NCI-H446 treated with DMSO at 0.1 percent for 48 hours (cell line): ENCODE results near the gene LRTM2.

ENCODE experiments used
- DNase-seq: peaks from one replicate; lab custom pipeline; 2025; lab: John Stamatoyannopoulos, UW

LRTM2 gene

DNA sequence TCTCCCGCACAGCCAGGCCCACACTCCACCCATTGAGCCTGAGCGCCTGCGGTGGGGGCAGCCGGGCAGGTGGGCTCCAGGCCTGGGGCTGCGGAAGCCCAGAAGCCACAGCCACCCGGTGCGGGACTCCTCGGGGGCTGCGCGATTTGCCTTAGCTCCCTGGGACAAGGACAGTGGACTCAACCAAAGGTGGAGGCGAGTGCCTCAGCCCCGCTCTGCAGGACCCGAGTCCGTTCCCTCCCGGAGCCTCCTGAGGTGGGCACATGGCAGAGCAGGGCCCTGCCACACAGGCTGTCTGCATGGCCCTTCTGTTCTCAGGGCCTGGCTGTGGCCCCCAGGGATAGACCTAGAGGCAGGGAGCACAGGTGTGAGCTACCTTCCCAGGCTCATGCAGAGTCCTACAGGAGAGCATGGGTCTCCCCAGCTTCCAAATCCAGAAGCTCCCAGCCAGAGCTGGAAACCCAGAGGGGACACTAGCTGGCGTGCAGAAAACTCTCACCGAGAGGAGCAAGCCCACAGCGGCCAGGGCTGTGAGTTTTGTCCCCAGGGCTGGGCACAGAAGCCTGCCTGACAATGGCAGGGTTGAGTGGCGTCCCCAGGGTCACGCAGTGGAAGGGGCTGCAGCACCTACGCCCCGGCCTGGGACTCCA lies 22.2 kb upstream of the LRTM2 start:
- no peak for DNase-seq

DNA sequence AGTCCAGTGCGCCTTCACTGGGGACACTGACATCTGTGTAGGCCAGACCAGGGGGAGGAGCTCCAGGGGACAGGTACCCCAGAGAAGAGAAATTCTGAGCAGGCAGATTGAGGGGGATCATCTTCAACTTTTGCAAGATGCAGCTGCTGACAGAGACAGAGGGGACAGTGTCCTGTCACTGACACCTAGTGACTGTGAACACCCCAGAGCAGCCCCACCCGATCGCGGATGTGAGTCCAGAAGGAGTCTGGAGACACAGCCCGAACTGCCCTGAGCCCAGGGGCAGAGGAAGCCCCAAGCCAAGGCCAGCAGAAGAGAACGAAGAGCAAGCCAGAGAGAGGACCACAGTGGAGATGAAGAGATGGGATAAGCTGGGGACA lies 21.7 kb upstream of the LRTM2 start:
- DNase-seq = no peak

DNA sequence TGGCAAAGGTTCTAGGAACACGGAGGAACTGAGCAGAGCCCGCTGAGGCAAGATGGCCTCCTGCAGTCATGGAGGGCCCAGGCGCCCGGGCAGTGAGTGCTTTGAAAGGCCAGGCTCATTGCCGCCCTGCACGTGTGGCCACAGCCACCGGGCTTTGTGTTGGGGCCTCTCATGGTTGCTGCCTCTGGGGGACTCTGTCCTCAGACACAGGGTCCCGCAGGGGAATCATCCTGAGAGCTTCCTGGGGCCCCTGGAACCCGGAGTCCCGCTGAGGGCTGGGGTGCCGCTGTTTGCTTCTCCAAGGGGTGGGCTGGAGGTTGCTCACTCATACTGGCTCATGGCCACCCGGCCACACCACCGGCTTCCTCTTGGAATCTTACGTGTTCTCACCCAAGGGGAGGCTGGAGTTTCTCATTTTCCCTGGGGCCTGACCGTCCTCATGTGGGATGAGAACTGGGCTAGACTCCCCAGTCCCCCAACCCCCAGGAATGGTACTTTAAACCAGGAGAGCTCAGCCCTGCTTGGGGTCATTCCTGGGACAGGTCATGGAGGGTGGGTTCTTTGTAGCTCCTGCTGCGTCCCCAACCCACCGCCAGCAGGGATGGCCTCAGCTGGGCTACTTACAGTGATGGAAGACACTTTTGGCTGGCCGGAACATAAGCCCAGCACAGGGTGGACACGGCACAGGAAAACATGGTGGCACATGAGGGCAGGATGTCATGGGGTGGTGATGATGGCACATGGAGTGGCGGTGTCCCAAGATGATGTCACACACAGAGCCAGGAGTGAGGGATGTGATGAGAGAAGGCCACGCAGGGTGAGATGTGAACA lies 21.1 kb upstream of the LRTM2 start:
- no peak for DNase-seq

DNA sequence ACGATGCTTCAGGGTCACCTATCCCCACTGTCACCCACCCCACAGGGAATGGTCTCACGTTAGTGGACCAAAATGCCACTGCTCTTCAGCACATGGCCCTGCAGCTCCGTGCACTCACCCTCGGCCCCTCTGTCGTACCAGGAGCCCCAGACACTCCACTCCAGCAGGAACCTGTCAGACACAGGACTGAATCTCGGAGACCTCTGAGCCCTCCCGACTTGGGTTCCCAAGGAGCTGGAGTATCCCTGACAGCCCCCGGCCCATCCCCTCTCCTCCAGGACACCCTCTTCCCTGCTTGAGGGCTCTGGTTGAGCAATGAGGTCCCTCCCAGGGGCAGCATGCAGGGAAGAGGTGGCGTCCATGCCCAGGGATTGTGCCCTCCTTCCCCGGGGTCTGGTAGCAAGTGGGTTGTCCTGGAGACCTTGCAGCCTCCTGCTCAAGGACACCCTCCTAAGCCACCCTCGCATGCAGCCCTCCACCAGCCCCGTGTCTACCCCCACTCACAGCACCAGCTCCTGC lies 20.4 kb upstream of the LRTM2 start:
- no peak for DNase-seq

DNA sequence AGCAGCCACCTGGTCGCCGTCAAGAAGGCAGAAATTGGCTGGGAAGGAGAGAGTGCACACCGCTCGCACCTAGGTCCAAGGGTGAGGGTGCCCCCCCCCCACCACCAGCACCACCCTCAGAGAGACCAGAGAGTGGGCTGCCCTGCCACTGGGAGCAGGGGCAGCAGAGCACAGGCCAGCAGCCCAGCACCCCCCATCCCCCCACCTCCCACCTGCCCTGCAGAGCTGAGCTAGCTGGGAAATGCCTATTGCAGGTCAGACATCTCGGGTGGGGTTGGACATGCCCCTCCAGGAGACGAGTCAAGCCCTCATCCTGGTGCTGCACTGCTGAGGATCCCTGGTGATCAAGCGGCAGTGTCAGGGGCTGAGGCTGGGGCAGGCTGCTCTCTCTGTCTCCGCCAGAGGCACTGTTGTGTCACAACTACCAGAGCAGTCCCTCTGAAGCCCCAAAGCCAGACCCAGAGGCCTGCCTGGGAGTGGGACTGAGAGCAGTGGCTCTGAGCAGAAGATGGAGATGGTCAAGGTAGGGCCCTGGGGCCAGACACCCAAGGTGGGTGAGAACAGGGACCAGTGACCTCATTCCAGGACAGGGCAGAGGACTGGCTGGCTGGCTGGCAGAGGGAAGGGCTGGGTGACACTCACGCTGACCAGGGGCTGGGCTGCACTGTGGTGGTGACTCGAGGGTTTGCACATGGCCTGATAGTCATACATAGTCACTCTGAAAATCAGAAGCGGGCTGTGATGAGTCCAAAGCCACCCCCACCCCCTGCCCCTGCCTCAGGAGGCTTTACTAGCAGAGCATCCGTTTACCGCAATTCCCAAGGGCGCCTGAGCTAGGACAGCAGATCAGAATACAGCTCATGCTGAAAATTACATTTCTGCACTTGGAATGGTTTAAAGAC lies 19.7 kb upstream of the LRTM2 start:
- no peak for DNase-seq

DNA sequence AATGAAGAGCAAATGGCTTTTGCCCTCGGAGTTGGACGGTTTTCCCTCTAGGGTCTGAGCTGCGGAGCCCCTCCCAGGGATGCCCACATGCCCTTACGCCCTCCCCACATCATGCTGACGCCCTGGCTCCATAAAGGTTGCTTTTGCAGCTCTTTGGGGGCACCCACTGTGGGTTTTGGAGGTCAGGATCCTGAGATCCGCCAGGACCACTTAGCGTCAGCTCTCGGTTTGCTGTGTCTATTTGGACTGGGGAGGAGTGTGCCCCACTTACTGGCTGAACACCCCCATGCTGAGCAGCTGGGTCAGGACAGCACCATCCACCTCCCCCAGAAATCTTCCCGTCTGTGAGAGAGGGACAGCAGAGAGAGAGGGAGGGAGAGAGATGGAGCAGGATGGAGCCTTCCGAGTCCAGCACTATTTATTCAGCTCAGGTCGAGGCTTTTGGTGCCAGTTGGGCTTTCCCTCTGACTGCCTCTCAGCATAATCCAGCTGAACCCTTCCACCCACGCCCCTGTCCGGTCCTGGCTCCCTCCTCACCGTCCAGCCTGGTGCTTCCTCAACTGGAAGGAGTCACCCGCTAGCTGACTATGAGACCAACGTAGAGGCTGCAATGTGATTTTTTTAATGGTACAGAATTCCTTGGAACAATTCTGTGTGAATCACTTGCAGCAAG lies 18.9 kb upstream of the LRTM2 start:
- DNase-seq = no peak

DNA sequence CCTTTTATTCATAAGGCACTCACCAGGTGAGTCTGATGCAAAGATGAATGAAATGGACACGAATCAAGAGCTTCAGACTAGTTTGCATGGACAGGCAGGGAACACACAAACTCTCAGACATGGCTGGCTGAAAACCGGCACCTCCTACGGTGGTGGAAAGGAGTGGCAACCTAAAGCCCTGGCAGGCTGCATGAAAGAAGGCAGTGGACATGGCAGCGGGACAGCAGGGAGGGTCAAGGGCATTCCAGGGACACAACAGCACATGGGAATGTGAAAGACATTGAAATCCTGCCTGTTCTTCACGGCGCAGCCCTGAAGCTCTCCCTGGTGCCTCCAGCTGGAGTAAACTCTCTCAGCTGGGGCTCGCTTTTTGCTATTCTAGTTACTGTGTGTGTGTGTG lies 16.6 kb upstream of the LRTM2 start:
- DNase-seq = no peak

DNA sequence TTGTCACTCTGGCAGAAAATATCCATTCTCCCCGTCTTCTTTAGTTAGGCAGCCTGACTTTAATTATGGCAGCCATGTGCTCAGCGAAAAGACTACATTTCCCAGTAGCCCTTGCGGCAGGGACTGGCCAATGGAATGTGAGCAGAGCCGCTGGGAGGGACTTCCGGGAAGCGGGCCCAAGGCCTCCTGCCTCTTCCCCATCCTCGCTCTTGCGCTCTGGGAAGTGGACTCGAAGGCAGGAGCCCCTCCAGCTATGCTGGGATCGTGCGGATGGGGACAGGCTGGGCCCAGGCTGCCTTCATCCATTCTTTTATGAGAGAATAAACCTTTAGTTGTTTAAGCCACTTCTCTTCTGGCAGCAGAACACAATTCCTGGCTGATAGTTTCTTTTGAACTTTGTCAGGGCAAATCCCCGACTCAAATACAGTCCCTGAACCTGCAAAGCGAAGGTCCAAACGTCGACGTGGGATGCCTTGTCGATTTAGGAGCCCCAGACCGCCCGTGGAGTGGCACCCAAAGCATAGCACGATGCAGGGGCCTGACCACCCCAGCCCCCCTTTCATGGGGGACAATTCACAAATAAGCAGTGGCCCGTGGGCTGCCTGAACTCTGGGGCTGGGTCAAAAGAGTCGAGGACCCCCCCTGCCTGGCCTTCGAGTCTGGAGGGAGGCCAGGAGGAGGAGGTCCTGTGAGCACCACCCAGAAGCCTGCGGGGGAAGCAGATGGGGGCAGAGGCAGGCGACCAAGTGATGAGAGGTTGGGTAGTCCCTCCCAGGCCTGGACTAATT lies 15.6 kb upstream of the LRTM2 start:
- DNase-seq = peak; percentile 84

DNA sequence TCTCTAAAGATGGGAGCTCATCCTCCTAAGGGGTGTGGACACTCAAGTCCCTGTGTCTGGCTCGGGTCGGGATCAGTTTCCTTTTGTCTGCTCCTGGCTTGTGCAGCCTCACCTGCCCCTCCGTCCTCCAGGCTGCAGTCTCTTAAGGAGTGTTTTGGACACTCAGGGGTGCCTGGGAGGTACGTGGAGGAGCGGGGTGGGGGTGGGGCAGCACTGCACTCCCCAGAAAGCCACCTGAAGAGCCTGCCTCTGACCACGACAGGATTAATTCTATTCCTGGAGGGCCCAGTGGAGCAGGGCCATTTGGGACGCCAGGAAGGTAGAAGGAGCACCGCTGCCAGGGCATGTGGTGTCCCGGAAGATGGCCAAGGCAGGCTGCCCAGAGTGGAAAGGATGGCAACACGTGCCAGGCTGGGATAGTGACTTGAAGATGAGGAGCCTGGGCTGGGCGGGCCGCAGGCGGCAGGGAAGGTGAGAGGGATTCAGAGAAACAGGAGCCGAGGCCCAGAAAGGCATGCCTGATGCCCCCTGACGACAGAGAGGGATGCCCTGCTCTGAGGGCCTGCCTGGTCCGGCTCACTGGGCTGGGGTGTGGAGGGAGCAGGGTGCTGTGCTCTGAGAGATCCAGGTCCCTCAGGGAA lies 14.8 kb upstream of the LRTM2 start:
- DNase-seq = peak; percentile 41

DNA sequence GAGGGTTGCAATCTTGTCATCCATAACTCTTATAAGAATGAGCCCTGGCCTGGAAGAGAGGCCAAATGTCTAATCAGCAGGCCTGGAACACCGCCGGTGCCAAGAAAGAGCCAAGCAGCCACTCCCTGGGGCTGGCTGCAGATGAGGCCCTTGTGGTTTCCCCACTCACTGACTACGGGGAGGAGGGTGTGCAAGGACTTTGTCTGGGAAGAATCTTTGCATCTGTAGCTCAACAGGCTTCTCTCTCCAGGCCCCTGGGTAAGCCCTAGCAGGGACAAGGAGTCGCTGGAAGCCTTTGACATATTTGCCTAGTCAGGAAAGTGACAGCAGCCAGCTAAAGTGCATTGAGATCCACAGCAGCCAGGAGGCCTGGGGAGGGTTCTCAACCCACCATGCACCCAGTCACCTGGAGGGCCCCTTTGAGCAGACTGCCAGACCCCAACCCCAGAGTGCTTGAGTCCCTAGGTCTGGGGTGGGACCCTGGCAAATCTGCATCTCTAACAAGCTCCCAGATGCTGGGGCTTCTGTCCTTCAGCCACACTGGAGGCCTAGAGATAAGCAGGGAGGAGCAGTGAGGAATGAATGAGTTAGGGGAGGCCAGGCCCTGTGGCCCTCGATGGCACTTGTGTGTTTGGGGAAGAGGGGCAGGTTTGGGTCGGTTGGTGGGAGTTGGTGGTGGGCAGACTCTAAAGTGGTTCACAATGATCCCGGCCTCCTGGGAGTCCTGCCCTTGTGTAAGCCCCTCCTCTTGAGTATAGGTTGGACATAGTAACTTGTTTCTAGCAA lies 13.9 kb upstream of the LRTM2 start:
- DNase-seq = peak; percentile 53

DNA sequence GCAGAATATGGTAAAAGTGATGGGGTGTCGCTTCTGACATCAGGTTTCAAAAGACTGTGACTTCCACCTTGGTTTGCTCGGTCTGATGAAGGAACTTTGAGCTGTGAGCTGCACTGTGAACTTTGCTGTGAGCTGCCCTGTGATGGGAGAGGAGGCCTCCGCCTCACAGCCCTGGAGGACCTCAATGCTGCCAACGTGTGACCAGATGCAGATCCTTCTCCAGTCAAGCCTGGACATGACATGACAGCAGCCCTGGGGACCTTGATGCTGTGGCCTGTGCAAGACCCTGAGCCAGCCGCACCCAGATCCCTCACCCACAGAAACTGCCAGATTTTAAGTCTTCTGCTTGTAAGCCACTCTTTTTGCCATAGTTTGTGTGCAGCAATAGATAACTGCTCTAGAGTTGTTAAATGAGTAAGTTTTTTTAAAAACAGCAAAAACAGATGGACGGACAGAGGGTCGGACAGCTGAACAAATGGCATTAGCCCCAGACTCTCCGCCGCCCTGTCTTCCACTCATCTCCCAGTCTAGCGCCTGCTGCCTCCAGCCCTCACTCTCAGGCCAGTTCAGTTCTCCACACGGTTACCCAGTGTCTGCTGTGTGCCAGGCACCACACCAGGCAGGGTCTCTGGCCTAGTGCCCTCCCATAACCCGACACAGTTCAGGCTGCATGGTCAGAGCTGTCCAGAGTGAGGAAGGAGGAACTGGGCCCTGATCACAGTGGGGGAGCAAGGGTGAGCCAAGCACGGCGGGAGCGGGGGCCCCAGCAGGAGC lies 13.1 kb upstream of the LRTM2 start:
- no peak for DNase-seq

DNA sequence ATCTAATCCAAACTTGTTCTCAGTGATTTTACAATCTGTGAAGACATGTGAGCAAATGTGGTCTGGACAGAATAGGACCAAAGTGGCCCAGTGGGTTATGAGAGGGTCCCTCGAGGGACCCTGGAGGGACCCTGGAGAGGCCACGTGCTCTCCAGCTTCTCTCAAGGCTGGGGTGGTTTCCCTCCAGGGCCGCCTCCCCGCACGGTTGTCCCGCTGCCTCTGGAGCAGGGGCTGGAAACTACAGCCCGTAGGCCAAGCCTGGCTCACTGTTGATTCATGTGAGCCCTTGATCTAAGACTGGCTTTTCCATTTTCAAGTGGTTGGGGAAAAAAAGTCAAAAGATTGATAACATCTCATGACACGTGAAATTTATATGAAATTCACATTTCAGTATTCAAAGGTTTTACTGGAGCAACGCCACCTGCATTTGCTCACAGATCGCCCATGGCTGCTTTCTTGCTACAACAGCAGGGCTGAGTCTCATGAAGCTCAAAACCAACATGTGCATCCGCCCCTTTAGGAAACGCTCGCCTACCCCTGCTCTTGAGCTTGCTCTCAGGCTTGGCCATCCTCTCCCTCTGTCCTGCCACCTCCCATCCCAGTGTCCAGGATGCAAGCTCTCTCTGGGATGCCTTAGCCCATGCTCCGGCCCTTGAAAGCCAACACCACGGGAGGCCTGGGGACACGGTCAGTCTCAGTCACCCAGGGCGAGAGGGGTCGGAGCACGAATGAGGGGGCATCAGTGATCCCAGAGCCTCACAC lies 12.1 kb upstream of the LRTM2 start:
- no peak for DNase-seq

DNA sequence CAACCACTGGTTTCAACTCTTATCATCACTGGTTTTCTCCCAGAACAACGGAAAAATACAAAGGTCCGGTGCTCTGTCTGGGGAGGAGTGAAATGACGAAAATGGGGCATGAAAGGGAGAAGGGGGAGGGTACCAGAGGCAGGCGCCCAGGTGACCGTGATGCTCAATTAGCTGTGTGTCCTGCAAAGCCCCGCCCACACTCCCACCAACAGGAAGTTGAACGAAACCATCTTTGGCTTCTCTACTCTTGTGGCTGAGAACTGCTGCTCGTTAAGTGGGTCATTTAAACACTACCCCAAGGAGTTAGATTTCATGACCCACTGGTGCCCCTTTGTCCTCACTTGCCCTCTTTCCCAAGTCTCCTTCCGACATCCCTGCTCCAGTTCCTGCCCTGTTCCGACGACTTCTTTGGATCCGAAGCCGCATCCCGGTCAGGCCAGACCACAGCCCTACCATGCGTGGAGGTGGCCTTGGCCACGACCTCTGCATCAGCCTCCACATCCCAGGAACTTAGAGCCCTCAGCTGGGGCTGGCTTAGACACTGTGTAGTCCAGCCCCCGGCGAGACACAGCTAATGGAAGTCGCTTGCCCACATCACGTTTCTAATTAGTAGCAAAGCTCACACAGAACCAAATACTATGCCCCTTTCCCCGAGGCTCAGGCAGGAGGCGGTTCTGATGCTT lies 11.4 kb upstream of the LRTM2 start:
- no peak for DNase-seq

DNA sequence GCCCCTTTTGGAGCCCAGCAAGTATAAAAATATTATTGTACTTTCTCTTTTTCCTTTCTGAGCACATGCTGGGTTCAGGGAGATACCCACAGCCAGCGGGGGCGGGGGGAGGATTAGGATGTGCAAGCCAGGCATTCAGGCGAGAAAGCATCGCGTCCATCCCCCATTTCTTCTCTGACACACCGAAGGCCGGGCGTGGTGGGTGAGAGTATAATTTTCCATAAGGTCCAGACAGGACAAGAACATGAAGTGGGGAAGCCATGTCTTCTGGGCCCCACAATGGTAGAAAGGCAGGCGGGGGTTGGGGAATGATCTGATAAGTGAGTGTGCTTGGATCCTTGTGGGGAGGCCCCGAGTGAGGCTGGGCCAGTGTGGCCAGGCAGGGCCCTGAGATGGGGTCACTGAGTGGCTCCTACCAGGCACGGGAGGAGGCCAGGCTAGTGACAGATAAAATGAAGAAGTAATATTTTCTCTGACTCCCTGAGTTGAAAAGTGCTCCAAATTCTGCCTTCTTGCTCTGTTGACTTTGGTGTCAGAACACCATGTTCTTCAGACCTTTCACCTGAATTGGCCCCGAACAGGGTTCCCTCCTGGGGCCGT lies 10.7 kb upstream of the LRTM2 start:
- DNase-seq = no peak

DNA sequence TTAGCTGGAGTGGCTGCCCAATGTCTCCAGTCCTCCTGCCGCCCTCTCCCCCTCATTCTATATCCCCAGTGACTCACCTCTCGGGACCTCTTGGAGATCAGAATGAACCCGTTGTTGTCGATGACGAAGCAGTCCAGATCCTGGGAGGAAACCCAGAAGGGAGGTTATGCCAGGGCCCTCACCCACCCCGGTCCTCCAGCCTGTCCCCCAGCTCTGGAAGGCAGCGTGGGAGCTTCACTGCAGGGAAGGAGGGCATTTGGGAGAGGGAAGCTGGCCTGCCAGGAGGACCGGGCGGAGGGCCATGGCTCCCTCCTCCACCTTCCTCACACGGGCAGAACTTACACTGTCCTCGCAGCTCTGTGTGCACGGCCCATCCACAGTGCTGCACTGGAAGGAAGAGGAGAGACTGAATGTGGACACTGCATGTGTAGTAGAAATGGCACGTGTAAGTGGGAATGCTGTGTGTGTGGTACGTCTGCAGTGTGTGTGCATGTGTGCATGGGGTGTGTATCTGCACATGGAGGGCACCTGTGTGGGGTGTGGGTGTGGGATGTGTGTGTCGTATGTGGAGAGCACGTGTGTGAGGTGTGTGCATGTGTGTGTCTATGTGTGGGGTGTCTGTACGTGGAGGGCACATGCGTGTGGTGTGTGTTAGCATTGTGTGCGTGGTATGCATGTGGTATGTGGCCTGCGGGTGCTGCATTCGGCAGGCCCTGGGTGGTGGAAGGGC lies 10.0 kb upstream of the LRTM2 start:
- DNase-seq = no peak

DNA sequence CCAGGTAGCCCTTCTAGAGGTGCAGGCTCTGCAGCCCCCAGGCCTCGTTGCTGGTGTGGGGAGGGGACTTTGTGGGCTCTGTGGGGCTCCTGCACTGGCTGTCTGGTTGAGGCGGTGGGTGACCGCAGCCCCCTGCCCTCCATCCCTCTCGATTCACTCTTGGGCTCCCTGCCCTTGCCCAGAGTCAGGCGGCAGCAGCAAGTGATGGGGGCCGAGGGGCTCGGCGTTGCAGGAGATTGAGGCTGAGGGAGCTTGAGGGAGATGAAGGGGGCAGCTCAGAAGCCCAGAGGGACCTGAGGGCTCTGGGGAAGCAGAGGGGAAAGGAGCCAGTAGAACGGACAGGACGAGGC lies 9.5 kb upstream of the LRTM2 start:
- no peak for DNase-seq
